GM10266 (cell line): ENCODE data around the gene TMEM184C.

Experiments
- DNase-seq: peaks from one replicate; pipeline ENCODE4 v3.0.0; 2012; ENCODE audit errors: extremely low spot score
- TF ChIP-seq, protein P1 (sequence below): IDR thresholded peaks from 2 replicates; pipeline ENCODE4 v1.5.1; 2012; ENCODE audit warnings: mild to moderate bottlenecking, low read depth; ENCODE audit not compliant: control insufficient read depth, insufficient read depth; ENCODE audit errors: missing control alignments

The TMEM184C gene

GRCh38 chr4:147599206-147599605 is 18.0 kb upstream of the TMEM184C start:
- TF ChIP-seq, protein P1, sequence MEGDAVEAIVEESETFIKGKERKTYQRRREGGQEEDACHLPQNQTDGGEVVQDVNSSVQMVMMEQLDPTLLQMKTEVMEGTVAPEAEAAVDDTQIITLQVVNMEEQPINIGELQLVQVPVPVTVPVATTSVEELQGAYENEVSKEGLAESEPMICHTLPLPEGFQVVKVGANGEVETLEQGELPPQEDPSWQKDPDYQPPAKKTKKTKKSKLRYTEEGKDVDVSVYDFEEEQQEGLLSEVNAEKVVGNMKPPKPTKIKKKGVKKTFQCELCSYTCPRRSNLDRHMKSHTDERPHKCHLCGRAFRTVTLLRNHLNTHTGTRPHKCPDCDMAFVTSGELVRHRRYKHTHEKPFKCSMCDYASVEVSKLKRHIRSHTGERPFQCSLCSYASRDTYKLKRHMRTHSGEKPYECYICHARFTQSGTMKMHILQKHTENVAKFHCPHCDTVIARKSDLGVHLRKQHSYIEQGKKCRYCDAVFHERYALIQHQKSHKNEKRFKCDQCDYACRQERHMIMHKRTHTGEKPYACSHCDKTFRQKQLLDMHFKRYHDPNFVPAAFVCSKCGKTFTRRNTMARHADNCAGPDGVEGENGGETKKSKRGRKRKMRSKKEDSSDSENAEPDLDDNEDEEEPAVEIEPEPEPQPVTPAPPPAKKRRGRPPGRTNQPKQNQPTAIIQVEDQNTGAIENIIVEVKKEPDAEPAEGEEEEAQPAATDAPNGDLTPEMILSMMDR = no peak
- DNase-seq = no peak

DNA sequence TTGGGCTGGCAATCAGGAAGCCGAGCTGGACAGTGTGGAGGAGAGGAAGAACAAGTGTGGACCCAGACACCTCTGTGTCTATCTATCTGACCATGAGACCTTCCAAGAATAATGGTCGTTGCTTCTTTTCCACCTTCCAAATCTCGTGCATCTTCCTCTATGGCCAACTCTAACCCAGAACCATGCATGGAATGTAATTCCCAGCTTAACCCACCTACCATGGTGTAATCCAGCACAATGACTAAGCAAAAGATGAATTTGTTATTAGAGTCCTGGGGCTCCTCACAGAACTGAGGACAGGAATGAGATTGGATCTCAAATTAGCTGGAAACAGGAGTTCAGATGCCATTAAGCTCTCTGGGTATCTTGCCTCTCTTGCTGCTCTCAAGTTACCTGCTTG is 17.4 kb upstream of the TMEM184C start:
- no peak for DNase-seq
- TF ChIP-seq, protein P1 = no peak

- no peak for DNase-seq
- TF ChIP-seq, protein P1 = no peak
These were observed 11.7 kb upstream of the TMEM184C start for GRCh38 chr4:147605499-147605898.

DNA sequence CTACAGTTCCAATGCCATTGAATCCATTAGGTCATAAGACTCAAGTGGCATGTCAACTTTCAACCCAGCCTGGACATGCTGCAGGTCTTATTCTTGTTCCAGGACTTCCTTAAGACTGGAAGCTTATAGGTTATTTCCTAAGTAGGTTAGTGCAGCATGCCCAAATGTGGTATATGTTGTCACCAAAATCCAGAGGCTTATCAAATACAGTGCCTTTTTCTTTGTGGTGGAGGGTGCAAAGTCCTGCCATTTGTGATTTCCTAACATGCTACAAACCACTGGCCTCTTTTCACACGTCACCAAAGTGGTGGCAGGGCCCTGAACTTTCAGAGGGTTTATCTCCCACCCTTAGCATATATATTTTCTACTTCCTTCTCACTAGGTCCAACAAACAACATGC is 9.7 kb upstream of the TMEM184C start:
- TF ChIP-seq, protein P1 = no peak
- DNase-seq = no peak

- TF ChIP-seq, protein P1 = no peak
These were observed 6.5 kb upstream of the TMEM184C start for GRCh38 chr4:147610686-147611085.

GRCh38 chr4:147616849-147617172 is 386 bp upstream of the TMEM184C start:
- TF ChIP-seq, protein P1 = no peak
- DNase-seq = peak; percentile 8

More at GRCh38 chr4:147610686-147611085, 6.5 kb upstream of the TMEM184C start:
- no peak for DNase-seq

DNA sequence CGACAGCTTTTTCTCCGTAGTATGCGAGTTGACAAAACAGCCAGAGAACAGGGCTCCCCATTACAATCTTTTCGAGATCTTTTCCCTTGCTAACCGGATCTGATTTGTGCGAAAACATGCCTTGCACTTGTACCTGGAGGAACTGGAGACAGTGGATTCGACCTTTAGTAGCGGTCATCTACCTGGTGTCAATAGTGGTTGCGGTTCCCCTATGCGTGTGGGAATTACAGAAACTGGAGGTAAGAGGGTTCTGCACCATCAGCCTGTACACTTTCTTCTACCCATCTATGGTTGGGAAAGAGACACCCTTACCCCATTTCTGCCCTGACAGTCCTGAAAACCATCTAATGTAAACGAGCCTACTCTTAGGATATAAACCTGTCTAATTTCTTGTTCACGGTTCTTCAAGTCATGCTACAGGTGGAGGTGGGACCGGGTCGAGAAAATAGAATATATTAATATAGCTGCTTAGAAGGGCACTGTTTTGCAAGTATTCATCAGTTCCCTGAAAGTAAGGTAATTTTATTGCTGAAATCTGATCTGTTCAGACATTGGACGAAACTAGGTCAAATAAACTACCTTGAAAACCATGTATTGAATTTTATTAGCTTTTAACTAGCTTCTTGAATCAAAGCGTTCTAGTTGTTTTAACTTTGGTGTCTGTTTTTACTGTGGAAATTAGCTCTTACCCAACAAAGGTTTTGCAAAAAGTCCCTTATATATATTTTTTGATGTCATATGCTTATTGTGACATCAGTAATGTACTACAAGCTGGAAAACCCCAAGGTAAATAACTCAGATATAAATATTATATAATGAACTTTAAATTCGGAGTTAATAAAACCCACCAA is 869 bp downstream of the TMEM184C start:
- TF ChIP-seq, protein P1 = no peak
- no peak for DNase-seq
